ENCODE measurements around the gene COL5A1.

The COL5A1 gene

DNA sequence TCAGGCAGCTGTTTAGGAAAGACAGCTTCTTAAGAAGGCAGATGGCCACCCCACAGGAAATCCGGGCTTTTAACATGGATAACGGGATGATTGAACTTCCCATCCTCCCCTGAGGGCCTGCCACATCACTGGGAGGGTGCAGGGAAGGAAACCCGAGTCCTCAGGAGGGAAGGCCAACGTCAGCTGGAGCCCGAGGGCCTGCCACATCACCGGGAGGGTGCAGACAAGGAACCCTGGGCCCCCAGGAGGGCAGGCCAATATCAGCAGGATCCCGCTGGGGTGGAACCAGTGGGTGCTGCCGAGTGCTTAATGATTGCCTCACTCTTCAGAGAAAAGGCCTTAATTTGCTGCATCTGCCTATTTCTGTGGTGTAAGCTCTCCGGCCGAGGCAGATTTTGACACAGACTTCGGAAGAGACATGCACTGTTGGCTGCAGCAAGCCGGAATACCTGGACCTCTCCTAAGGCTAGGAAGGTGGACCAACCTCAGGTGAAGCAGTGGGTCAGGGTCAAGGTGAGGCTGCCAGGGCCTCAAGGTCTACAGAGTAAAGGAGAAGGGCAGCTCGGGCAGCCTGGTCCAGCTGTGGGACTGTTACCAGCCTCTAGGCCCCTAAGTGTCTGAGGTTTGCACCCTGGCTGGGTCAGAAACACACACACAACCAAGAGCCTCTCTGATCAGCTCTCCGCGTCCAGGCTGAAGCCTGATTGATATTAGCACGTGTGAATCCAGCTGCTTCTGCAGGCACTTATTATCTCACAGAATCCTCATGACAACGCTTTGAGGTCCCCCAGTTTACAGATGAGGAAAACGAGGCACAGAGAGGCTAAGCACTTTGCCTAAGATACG, 14.8 kb upstream of the COL5A1 start:
- DNase-seq: no peak

DNA sequence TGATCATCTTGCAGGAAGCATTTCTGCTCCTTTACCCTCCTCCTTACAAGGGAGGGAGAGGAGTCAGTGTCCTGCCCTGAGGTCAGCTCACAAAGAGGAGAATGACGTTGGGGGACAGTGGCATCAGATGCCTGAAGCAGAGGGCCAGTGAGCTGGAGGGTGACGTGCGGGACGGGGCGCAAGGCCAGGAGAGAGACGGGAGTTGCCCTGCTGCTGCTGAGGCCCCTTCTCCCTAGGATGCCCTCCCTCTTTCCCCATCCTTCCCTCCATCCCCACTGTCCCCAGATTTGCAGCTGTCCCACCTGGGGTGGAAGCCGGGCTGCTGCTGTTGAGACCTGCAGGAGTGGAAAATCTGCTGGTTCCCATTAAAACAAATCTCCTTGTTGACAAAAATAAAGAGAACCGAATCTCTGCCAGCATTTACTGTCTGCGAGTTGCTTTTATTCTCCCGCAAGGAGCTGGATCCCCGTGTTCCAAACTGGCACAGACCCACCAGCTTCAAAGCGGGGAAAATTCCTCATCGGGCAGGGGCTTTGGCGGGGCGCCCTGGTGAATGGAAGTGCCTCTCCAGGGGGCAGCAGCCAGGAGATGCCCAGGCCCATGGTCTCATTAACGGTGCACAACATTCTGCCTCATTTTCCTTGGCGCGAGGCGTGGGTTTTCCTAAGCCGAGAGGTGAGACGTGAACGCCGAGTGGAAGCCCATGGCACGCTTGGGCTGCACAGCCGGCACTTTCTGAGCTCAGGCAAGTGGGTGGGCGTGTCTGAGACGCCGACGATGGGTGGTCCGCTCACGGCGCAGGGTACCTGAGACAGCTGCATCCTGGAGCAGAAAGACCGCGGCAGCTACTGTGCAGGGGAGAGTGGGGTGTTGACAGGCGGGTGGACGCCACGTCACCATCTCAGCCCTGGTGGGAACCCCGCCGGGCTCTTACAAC, 13.9 kb upstream of the COL5A1 start:
- DNase-seq: no peak

DNA sequence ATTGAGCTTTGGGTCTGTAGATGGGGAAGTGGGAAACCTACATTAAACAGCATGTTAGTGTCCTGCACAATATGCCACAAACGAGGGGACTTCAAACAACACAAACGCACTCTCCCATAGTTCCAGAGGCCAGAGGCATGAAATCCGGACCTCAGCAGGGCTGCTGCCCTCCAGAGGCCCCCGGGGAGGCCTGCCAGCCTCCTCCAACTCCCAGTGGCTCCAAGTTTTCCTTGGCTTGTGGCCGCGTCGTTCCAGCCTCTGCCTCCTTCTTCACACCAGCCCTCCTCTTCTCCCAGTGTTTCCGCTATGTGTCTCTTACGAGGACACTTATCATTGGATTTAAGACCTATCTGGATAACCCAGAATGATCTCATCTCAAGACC, 13.3 kb upstream of the COL5A1 start:
- no peak for DNase-seq

DNA sequence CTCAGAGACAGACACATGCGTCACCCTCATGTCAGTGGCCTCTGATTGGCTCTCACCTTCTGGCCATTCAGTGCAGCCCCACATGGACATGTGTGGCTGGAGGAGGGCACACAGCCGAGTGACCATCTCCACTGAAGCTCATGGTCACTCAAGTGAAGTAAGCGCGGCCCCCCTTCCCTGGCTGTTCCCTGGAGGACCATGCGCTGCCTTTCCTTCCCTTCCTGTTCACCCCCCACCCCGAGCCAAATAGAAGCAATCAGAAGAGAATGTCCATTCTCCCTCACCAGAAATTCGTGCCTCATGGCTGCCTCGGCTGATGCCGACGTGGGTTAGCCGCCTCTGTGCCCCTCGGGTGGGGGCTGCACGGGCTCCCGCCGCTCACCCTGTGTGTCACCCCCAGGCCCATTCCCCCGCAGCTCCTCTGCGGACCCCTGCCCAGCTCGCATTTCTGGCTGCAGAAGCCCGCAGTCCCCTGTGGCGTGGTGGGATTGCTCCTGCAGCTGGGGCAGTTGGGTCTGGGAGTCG, 12.5 kb upstream of the COL5A1 start:
- DNase-seq: no peak

DNA sequence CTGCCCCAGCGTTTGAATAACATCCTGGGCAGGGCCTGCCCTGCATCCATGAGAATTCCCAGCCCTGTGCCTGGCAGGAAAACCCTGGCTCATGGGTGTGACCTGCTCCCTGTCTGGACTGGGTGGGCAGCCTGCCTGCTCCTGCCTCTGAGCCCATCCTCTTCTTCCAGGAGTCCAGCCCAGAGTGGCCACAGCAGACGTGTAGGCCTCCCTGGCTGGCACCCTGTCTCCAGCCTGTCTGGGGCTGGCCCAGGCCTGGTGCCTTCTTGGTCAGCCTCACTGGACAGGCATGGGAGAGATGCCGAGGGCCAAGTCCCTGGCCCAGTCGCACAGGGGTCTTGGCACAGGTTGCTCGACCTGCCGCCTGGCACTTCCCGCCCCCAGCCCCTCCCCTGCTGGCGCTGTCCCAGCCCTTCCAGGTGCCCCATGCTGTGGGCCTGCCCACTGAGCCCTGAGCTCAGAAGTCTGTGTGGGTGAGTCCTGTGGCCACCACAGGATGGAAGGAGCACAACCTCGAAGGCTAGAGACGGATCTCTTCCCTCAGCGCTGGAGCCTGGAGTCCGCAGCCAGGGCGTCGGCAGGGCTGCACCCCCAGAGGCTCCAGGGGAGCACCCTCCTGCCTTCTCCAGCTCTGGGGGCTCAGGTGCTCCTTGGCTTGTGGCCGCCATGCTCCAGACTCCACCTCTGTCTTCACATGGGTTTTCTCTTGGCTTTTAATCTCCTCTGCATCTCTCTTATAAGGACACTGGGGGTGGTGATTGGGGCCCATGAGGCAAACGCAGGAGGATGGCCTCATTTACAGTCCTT, 11.8 kb upstream of the COL5A1 start:
- DNase-seq: no peak

DNA sequence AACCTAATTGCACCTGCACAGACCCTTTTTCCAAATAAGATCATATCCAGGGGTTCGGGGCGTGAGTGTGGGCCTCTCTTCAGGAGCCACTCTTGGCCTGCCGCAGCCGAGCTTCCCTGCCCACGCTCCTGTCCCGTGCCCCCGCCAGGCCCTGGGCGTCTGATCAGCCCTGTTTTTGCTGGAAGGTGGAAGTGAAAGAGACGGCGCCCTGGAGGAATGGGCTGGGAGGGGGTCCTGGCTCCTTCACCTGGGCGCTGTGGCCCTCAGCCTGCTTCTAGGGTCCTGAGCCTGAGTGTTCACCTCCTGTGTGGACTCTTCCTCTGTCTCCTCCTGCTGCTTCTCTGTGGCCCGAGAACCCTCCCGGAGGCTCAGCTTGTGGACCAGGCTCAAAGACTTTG, 11.2 kb upstream of the COL5A1 start:
- DNase-seq: no peak

DNA sequence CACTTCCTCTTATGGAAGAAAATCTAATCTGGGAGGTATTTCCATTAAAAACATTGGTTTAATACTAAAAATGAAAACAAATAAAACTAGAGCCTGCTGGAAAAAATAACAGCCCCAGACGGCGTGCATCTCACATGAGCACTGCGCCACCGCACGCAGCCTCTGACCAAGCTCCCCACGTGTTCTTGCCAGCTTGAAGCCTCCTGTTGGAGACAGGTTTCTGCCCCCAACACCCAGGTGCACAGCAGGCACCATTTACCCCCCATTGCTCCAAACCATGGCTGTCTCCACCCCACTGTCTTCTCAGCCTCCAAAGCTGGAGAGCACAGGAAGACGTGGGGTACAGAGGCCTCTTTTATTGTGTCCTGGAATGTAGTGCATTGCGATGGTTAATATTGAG, 10.7 kb upstream of the COL5A1 start:
- DNase-seq: no peak

DNA sequence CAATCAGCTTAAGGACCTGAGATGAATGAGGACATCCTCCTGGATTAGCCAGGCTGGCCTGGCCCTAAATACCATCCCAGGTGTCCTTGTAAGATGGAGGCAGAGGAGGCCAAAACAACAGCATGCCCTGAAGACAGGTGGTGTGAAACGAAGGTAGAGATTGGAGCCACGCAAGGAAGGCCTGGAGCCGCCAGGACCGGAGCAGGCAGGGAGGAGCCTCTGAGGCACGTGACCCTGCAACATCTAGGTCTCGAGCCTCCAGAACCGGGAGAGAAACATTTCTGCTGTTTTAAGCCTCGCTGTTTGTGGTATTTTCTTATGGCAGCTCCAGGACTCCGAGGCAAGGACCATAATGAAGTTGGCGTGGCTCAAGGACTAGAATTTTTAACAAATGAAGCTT, 9.7 kb upstream of the COL5A1 start:
- no peak for DNase-seq

DNA sequence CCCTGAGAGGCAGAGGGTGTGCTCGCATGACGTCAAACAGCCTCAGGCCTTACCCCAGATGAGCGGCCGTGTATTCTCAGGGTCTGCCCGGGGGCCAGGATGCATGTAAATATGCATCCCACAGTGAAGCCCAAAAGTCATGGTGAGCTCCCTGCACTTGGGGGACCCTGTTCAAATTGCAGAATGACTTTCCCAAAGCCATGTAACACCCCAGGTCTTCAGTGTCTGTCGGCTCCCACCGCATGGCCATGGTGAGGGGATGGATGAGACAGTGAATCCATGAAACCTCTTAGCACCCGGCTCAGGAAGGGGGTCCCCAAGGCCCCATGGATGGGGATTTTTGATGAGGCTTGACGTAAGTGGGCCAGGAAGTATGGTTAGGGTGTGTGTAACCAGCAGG, 9.3 kb upstream of the COL5A1 start:
- DNase-seq: no peak

DNA sequence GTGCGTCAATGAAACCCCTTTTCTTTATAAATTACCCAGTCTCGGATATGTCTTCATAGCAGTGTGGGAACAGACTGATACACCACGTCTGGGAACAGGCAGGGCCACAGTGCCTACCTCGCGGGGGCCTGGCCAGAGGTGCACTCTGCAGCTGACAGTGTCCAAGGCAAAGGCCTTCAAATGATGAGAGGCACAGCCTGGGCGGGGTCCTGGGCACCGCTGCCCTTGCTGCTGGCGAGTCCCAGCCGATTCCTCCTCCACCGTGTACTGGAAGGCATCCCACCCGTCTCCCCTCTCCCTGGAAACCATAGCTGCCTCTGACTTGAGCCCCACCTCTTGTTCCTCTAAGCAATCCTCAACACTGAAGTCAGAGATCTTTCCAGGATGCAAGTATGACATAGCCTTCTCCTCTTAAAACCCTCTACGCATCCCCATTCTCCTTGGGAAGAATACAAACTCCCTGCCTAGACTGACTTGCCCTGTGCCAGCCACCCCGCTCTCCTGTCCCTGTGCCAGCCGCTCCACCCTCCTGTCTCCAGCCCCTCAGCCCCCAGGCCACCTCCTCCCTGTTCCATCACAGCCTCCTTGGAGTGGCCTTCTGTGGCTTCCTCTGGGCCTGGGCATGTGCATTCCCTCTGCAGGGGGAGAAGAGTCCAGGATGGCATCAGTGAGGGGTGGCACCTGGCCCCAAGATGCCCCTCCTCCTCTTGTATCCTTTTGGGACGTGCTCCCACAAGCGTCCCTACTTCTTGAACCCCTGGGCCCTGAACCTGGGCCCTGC, 8.1 kb upstream of the COL5A1 start:
- DNase-seq: no peak

DNA sequence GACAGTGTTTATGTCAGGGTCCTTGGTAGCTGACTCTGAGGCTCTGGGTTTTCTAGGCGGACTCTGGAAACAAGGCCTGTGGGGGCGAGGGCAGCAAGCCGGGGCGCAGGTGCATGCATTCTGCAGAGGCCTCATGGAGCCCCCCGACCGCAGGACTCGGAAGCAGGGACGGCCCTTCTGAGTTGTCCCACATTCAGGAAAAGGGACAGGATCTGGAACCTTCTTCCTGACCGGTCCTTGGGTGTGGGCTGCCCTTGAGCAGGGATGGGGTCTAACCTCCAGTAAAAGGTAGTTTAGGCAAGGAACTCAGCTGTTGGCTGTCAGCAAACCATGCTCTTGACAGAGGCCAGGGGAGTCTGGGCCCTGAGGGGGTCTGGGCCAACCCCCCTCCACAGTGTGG, 7.4 kb upstream of the COL5A1 start:
- no peak for DNase-seq

DNA sequence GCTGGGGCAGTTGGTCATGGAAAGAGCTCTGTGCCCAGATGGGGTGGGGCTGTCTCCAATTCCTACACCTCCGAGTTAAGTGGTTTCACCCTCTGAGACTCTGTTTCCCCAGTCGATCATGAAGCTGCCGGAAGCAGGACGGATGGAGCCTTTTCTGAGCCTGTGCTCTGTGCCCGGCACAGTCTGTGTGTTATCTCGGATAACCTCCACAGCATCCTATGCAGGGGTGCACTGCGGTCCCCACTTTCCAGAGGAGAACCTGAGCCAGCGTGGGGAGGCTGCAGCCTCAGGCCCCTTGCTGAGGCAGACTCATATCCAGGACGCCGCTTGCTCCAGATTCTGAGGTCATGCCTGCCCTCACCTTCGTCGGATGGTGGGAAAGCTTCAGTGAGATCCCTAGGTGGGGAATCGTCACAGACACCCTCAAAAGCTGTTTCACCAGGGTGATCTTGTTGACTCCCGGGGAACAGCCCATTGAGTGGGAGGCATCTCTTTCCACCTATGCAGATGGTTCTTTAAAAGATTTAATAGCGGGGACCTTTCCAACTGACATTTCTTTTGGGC, 6.9 kb upstream of the COL5A1 start:
- DNase-seq: no peak

DNA sequence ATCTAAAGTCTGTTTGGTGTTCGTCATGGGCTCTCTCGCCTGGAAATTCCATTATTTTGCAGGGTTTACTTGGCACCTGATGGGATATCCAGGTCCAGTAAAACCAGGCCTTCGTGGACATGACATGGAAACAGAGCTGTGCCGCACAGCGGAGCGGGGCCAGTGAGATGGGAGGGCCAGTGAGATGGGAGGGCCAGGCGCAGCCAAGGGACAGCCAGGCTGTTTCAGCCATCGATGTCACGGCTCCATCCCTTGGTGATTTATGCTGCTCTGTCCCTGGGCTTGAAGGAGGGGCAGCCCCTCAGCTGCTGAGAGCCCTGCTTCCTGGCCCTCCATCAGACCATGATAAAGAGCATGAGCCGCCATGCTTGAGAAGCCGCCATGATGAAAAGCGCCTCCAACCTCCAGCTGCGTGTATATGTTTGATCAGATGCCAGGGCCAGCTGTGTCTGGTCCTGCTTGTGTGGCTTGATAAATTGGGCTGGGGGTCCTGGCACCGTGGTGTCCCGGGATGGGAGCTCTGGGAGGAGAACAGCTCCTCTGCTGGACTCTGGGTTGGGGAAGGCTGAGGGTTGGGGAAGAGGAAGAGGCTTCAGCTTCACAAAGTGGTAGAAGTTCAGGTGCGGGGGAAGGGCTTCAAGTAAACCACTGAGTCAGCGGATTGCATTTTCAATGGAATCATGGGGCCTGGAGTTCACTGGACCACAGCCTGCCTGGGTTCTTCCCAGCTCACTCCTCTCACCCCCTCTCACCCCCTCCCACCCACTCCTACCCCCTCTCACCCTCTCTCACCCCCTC, 6.1 kb upstream of the COL5A1 start:
- DNase-seq: no peak

DNA sequence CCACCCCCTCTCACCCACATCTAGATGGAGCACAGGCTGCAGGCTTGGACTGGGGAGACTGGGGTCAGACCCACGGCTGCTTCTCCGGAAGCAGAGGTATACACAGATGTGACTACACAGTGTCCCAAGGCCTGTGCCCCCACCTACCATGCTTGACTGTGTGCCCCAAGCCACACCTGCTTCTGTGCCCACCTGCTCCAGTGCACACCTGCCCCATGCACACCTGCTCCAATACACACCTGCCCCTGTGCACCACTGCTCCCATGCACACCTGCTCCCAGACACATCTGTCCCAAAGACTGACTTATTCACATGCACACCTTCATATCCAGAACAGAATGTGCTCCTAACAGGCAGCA, 5.5 kb upstream of the COL5A1 start:
- no peak for DNase-seq

DNA sequence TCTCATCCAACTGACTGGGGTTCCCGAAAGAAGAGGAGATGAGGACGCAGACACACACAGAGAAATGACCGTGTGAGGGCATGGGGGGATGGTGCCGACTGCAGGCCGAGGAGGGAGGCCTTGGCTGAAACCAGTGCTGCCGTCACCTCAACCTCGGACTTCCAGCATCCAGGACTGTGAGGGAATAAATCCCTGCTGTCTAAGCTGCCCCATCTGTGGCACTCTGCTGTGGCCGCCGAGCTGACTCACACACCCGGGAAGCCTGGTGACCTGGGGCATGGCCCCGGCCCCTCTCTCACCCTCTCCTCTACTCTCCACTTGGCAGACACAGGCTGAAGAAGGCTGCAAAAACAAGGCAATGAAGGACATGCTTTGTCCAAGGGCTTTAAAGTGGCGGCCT, 4.4 kb upstream of the COL5A1 start:
- DNase-seq: no peak

DNA sequence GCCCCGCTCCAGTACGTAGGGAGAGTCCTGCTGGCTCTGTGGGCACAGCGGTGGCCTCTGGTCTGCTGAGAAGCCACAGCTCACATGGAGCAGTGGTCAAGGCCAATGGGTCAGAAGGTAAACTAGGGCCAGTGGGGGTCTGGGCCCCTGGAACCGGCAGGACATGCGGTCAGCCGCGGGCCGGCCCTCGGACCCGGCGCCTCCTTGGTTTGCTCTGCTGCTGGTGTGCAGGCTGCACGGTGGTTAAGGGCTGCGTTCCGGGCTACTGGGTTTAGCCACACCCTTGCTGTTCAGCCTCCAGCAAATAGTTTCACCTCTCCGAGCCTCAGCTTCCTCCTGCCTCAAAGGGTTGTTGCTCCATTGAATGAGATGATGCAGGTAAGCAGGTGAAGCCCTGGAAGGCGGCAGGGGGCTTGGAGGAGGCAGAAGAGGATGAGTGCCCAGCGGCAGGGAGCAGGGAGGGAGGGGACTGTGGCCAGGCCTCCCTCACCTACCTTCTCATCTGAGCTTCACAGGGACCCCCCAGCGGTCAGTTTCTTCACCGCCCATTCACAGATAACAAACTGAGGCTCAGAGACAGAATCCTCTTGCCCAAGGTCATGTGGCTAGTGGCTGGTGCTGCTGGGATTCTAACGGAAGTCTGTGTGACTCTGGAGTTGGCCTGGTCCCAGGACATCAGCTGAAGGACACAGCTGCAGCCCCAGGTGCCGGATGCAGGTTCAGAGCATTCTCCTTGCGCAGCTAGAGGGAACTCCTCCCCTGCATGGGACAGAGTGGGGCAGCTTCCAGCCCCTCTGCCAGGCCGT, 3.7 kb upstream of the COL5A1 start:
- DNase-seq: no peak

DNA sequence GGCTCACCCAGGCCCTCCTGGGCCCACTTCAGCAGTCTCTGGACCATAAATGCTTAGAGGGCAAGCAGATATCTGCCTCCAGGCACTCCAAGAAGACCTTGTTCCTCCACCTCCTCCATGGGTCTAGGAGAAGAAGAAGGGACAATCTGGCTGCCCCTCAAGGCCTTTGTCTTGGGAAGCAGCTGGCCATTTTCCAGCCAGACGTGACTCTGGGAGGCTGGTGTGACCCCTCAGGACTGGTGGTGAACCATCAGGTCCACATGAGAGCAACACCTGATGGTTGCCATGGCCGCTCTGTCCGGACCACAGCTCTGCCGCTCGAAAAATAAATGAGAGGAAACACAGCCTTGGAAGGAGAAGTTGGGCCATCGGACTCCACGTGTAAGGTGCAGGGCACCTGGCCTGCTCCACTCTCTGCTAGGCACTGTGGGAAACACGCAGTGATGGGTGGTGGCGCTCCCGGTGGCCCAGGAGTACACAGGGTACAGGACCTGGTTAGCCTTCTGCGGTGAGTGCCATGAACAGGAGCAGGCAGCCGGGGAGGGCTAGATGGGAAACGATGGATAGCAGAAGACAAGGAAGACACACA, 3.0 kb upstream of the COL5A1 start:
- no peak for DNase-seq

DNA sequence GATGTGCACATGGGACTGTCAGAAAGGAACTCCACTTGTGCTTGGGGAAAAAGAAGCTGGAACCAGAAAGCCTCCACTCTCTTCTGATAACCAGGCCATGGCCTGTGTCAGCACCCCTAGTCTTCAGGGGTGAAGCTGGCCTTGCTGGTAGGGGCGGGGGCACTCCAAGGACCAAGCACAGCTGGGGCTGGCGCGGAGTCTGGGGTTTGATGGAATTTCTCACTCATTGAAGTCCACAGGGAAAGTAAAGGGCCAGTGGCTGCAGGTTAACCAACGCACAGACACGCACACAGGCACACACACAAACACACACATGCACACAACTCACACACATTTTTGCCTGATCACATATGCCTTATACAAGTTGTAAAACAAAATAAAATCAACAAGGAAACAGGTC, 1.6 kb upstream of the COL5A1 start:
- DNase-seq: no peak

DNA sequence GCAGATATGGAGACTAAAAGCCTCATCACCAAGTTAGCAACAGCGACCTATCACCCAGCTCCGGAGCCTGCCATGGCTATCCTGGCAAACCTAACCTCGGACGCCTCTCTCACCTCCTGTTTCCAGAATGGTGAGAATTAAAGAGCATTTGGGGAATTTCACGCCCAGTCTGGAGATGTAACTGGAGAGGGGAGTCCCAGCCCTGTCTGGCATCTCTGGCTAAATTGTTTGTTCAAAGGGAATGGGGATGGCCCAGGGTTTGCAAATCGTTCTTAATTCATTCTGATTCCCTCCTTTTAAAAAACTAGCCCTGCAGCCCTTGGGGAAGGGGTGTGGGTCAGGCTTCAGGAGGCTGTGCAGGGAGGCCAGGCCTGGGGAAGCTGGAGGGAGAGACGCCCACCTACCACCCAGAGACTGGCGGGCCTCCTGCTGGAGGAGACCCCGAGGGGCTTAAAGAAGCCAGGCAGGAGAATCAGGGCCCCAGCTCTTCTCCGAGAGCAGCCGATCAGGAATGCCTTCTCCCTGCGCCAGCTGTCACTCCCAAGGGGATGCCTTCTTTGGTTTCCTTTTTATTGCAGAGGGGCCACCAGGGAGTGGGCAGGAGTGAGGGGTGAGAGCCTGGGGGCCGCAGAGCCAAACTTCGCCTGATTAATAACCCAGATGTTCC, 964 bp upstream of the COL5A1 start:
- DNase-seq: no peak

Data from activated CD8-positive, alpha-beta memory T cell treated with anti-CD3 and anti-CD28 coated beads, Interleukin-2, amount 50 U/mL, for 48 hours (primary cell).